Naive thymus-derived CD4-positive, alpha-beta T cell (primary cell): Measurements from ENCODE around the gene MRPL18. TPM values are rescaled to one million over a fixed set of nuclear protein-coding genes. Genes with fewer than 3 reads are reported as not detected.
"Not testable (repeated sequence)": the region's sequence is repeated elsewhere in the genome, so short reads cannot be mapped to it uniquely, and the experiment has no call there.

Experiments used
- ATAC-seq: fragments of 150-1000 bp; cut with Tn5 transposase; 2 replicates; pipeline ENCODE4 v1.10.0; 2021; ENCODE audit warnings: mild to moderate bottlenecking, moderate library complexity
- CTCF ChIA-PET: fragments of 350-600 bp; sonication (Branson Sonifier 250); formaldehyde crosslinking; loops from one replicate; lab custom pipeline; 2021; ENCODE audit warnings: antibody characterized with exemption; lab: Charles Lee
- POLR2A ChIA-PET: fragments of 350-600 bp; sonication (Branson Sonifier 250); formaldehyde crosslinking; loops from one replicate; lab custom pipeline; 2021; ENCODE audit warnings: antibody characterized with exemption, inconsistent platforms; lab: Charles Lee
- DNase-seq, 9 donors: peaks; one replicate each; pipeline versions ENCODE4 v3.0.0 to v3.0.0-alpha.2; 2020 to 2022; ENCODE audit warnings: mixed read lengths in 1 of 9
- H3K27ac ChIP-seq: one replicate; pipeline ENCODE4 v1.7.0; 2013; ENCODE audit warnings: mild to moderate bottlenecking, low read depth, low read length, moderate library complexity
- H3K27me3 ChIP-seq, 2 donors: one replicate each; pipeline ENCODE4 v1.7.0; 2013; ENCODE audit warnings: low read length in 2 of 2, mild to moderate bottlenecking in 2 of 2, moderate library complexity in 2 of 2; ENCODE audit not compliant: control insufficient read depth in 2 of 2, insufficient read depth in 2 of 2
- H3K36me3 ChIP-seq, 3 experiments: 1 replicate in 2 of 3; 2 replicates in 1 of 3; pipeline ENCODE4 v1.7.0; 2013; ENCODE audit warnings: low read length in 3 of 3, mild to moderate bottlenecking in 3 of 3, moderate library complexity in 1 of 3; ENCODE audit not compliant: insufficient read depth in 3 of 3, control insufficient read depth in 2 of 3
- H3K4me1 ChIP-seq, 2 donors: one replicate each; pipeline ENCODE4 v1.7.0; 2013; ENCODE audit warnings: low read length in 2 of 2, mild to moderate bottlenecking in 2 of 2, moderate library complexity in 1 of 2; ENCODE audit not compliant: control insufficient read depth in 2 of 2, insufficient read depth in 2 of 2
- H3K4me3 ChIP-seq: 2 replicates; pipeline ENCODE4 v1.7.0; 2013; ENCODE audit warnings: mild to moderate bottlenecking, low read length
- H3K9me3 ChIP-seq, 3 experiments: 1 replicate in 2 of 3; 2 replicates in 1 of 3; pipeline ENCODE4 v1.7.0; 2013; ENCODE audit warnings: low read length in 3 of 3; ENCODE audit not compliant: control insufficient read depth in 2 of 3
- H3K27ac Mint-ChIP-seq, 9 donors: one replicate each; pipeline ENCODE4 v1.8.0; 2020 to 2022; ENCODE audit warnings: mixed read lengths in 9 of 9, mild to moderate bottlenecking in 8 of 9, moderate library complexity in 5 of 9, inconsistent platforms in 2 of 9
- H3K27me3 Mint-ChIP-seq, 5 donors: one replicate each; pipeline ENCODE4 v1.8.0; 2021 to 2022; ENCODE audit warnings: mixed read lengths in 5 of 5, mild to moderate bottlenecking in 1 of 5
- H3K36me3 Mint-ChIP-seq, 5 donors: one replicate each; pipeline ENCODE4 v1.8.0; 2020 to 2022; ENCODE audit warnings: mixed read lengths in 5 of 5, mild to moderate bottlenecking in 3 of 5, inconsistent platforms in 1 of 5
- H3K4me1 Mint-ChIP-seq, 7 donors: one replicate each; pipeline ENCODE4 v1.8.0; 2020 to 2022; ENCODE audit warnings: mixed read lengths in 7 of 7, mild to moderate bottlenecking in 3 of 7, inconsistent platforms in 1 of 7
- H3K4me3 Mint-ChIP-seq, 10 donors: one replicate each; pipeline ENCODE4 v1.8.0; 2020 to 2022; ENCODE audit warnings: mild to moderate bottlenecking in 10 of 10, mixed read lengths in 10 of 10, moderate library complexity in 6 of 10, inconsistent platforms in 2 of 10
- H3K9me3 Mint-ChIP-seq, 11 donors: one replicate each; pipeline ENCODE4 v1.8.0; 2020 to 2022; ENCODE audit warnings: mixed read lengths in 11 of 11, mild to moderate bottlenecking in 4 of 11, inconsistent platforms in 1 of 11, moderate library complexity in 1 of 11
- intact Hi-C, 2 donors: fragments of 100-400 bp; cut with micrococcal nuclease; formaldehyde crosslinking; loops; one replicate each; pipeline ENCODE4 v1.15.1; 2023
- polyA plus RNA-seq, 2 donors: library from polyadenylated mRNA; unstranded; fragments of 300-500 nt; fragmentation: Illumina TruSeq; gene quantifications; one replicate each; pipeline ENCODE4 v1.2.3, GENCODE V29; 2021
- total RNA-seq, 6 experiments: library from RNA in 5 of 6; stranded (reverse) in 5 of 6; gene quantifications; 1 replicate in 5 of 6; 2 replicates in 1 of 6; pipeline ENCODE4 v1.2.3 and lab custom pipeline; 2021 to 2026

The MRPL18 gene
- total RNA-seq (10 to 100 TPM; 18.8 to 67.9 (median 39.4) TPM), polyA plus RNA-seq (100 to 1,000 TPM in 1 of 2 donors, 10 to 100 TPM in 1; 90.3 to 122 TPM), total RNA-seq (lab: John Stamatoyannopoulos, UW) (36.1 reads per million, percentile 64 among the genes with 10 or more reads in this experiment)

- H3K36me3 Mint-ChIP-seq = peaks cover 4 to 37% (median 25%) of the 10 kb centered on the region in 5 donors
- CTCF ChIA-PET = interaction anchor here (0.7 to 2.1 kb wide), 10 partner anchors 8 to 665 kb away, joined by 3 to 10 read pairs (median 3); partner anchors contain the start of gene ACAT2
Measured at GRCh38 chr6:159790149-159790955, at the start of gene MRPL18. Gene MRPL18 (plus strand): TSS chr6:159790467. CDS start chr6:159790588, 121 bp downstream.

DNA sequence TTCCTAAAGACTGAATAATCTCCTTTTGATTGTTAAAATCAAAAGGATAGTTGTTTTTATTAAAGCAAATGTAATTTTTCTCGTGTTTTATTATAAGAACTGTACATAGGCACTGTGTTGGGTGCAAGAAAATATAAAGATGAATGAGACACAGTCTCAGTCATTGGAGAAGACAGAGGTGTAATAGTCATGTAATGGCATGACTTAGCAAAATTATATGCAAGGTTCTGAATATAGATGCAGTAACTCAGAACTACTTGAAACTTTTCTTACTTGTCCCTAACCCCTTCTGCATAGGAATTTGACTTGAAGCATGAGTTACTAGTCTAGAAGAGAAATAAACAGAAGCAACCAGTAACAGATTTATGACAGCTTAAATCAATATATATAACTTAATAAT, 48.1 kb upstream of the MRPL18 start:
- no peak overlapping the region for H3K4me3 Mint-ChIP-seq
- no peak for ATAC-seq
- ChIA-PET POLR2A (interaction anchor here (0.5 to 1.6 kb wide), 3 partner anchors 15 to 635 kb away, joined by 3 read pairs; partner anchors contain the start of gene WTAP), CTCF (interaction anchor here (1.0 kb wide), 1 partner anchor 13 kb away, joined by 3 read pairs; no protein-coding TSS in a partner anchor)
- H3K27me3 Mint-ChIP-seq = no peaks in the 10 kb centered on the region
- intact Hi-C loops = no loop called here
- no peaks in the 10 kb centered on the region for H3K9me3 Mint-ChIP-seq
- no peak for DNase-seq
- H3K9me3 ChIP-seq = no peaks in the 10 kb centered on the region
- peaks cover 28 to 88% (median 53%) of the 10 kb centered on the region in 3 experiments for H3K36me3 ChIP-seq
- peaks cover 10 to 49% (median 35%) of the 10 kb centered on the region in 5 donors for H3K36me3 Mint-ChIP-seq
- no peak overlapping the region for H3K4me3 ChIP-seq
- H3K4me1 ChIP-seq = peaks cover 5 to 7% of the 10 kb centered on the region in 2 donors
- H3K27ac Mint-ChIP-seq = peak overlapping the region in 2 of 9 donors; percentile 35 to 59
- no peak overlapping the region for H3K27ac ChIP-seq
- no peaks in the 10 kb centered on the region for H3K27me3 ChIP-seq
- peaks cover 6 to 52% (median 43%) of the 10 kb centered on the region in 7 donors for H3K4me1 Mint-ChIP-seq

More at GRCh38 chr6:159790149-159790955, at the start of gene MRPL18:
- peaks cover 41 to 79% (median 66%) of the 10 kb centered on the region in 7 donors for H3K4me1 Mint-ChIP-seq
- H3K27ac Mint-ChIP-seq = peak within 1 kb of the TSS; percentile 95 to 99 (median 98)
- H3K4me1 ChIP-seq = peaks cover 15 to 27% of the 10 kb centered on the region in 2 donors
- peak; percentile 84 for ATAC-seq
- H3K27me3 Mint-ChIP-seq = peaks cover 0 to 3% (median 0%) of the 10 kb centered on the region in 5 donors
- no peaks in the 10 kb centered on the region for H3K9me3 ChIP-seq
- no peaks in the 10 kb centered on the region for H3K9me3 Mint-ChIP-seq
- H3K4me3 ChIP-seq = peak within 1 kb of the TSS; percentile 98
- intact Hi-C loops = loop anchor here (1.0 to 5.0 kb wide), 7 partner anchors 30 to 313 kb away; partner anchors contain the start of genes IGF2R (in 1 of the 2) and SOD2 (in 1 of the 2)
- peak; percentile 67 to 89 (median 85) for DNase-seq
- POLR2A ChIA-PET = interaction anchor here (0.8 to 6.1 kb wide), 27 partner anchors 9 to 226 kb away, joined by 3 to 101 read pairs (median 4); partner anchors contain the start of genes ACAT2, IGF2R, SOD2 and WTAP
- H3K27me3 ChIP-seq = no peaks in the 10 kb centered on the region
- H3K27ac ChIP-seq = peak within 1 kb of the TSS; percentile 94
- H3K4me3 Mint-ChIP-seq = peak within 1 kb of the TSS; percentile 94 to 100 (median 99)
- H3K36me3 ChIP-seq = peaks cover 0 to 23% (median 13%) of the 10 kb centered on the region in 3 experiments

DNA sequence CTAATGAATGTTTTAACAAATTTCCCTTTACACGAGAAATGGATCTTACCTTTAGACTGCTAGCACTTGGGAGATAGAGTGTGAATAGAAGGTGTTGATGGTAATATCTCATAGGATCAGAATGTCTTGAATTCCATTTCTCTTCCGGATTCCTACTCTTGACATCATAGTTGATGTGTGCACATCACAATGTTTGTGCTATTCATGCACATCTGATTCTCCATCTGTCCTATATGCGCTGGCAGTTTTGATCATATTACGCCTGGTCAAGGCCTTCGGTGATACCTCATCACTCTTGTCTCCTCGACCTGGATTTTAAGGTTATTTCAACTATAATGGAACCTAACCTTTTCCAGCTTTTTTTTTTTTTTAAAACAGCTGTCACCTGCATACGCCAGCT, 45.2 kb upstream of the MRPL18 start:
- ATAC-seq (no peak), DNase-seq (no peak)
- H3K4me1 Mint-ChIP-seq = peaks cover 2 to 40% (median 30%) of the 10 kb centered on the region in 7 donors
- intact Hi-C loops = loop anchor here (1.0 to 2.0 kb wide), 2 partner anchors 8 to 16 kb away; no protein-coding TSS in a partner anchor
- POLR2A ChIA-PET = interaction anchor here (1.0 to 2.1 kb wide), 2 partner anchors 16 to 46 kb away, joined by 4 read pairs; partner anchors contain the start of gene ACAT2
- H3K9me3 ChIP-seq = no peaks in the 10 kb centered on the region
- H3K27ac ChIP-seq = peak overlapping the region; percentile 16
- no peak overlapping the region for H3K4me3 ChIP-seq
- peak overlapping the region; percentile 4 to 83 (median 70) for H3K27ac Mint-ChIP-seq
- CTCF ChIA-PET = no interaction called here
- H3K36me3 ChIP-seq = peaks cover 35 to 89% (median 75%) of the 10 kb centered on the region in 3 experiments
- H3K9me3 Mint-ChIP-seq = no peaks in the 10 kb centered on the region
- H3K4me1 ChIP-seq = no peaks in the 10 kb centered on the region
- H3K27me3 Mint-ChIP-seq = no peaks in the 10 kb centered on the region
- no peaks in the 10 kb centered on the region for H3K27me3 ChIP-seq
- no peak overlapping the region for H3K4me3 Mint-ChIP-seq
- H3K36me3 Mint-ChIP-seq = peaks cover 10 to 61% (median 39%) of the 10 kb centered on the region in 5 donors

- Mint-ChIP-seq H3K9me3 (no peaks in the 10 kb centered on the region), H3K36me3 (peaks cover 4 to 58% (median 28%) of the 10 kb centered on the region in 5 donors), H3K27ac (peak overlapping the region in 2 of 9 donors; percentile 32 to 61), H3K27me3 (no peaks in the 10 kb centered on the region), H3K4me3 (no peak overlapping the region), H3K4me1 (peaks cover 2 to 29% (median 18%) of the 10 kb centered on the region in 7 donors)
- no peak overlapping the region for H3K27ac ChIP-seq
- H3K9me3 ChIP-seq = no peaks in the 10 kb centered on the region
- no peaks in the 10 kb centered on the region for H3K27me3 ChIP-seq
- ATAC-seq (no peak), DNase-seq (no peak)
- intact Hi-C loops = no loop called here
- CTCF ChIA-PET = no interaction called here
- H3K4me3 ChIP-seq = no peak overlapping the region
- no peaks in the 10 kb centered on the region for H3K4me1 ChIP-seq
- H3K36me3 ChIP-seq = peaks cover 35 to 81% (median 74%) of the 10 kb centered on the region in 3 experiments
- POLR2A ChIA-PET = interaction anchor here (0.6 to 2.1 kb wide), 5 partner anchors 9 to 90 kb away, joined by 3 to 4 read pairs (median 4); partner anchors contain the start of gene SOD2
Measured at GRCh38 chr6:159746759-159747158, 43.5 kb upstream of the MRPL18 start.

DNA sequence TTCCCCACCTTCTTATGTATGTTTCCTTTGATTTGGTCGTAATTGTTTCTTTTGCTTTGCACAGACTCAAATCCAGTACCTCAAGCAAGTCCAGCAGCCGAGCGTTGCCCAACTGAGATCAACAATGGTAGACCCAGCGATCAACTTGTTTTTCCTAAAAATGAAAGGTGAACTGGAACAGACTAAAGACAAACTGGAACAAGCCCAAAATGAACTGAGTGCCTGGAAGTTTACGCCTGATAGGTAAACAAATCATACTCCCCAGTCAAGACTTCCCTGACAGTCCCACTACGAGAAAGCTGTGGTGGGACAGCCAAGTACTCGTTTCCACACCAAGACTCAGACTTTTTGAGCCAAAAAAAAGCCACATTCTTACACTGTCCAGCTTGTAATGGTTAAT, 42.1 kb upstream of the MRPL18 start:
- H3K9me3 Mint-ChIP-seq, CTCF ChIA-PET: not testable (repeated sequence)
- H3K27ac Mint-ChIP-seq = peak overlapping the region in 3 of 9 donors; percentile 13 to 56 (median 25)

GRCh38 chr6:159751448-159751847, 38.8 kb upstream of the MRPL18 start:
- POLR2A ChIA-PET = interaction anchor here (0.8 to 1.6 kb wide), 3 partner anchors 10 to 25 kb away, joined by 3 to 6 read pairs (median 3); partner anchors contain the start of genes ACAT2 and WTAP
- intact Hi-C loops = no loop called here
- Histone ChIP-seq H3K27me3 (no peaks in the 10 kb centered on the region), H3K4me1 (no peaks in the 10 kb centered on the region), H3K9me3 (no peaks in the 10 kb centered on the region), H3K36me3 (peaks cover 15 to 66% (median 62%) of the 10 kb centered on the region in 3 experiments), H3K4me3 (no peak overlapping the region), H3K27ac (peak overlapping the region; percentile 34)
- CTCF ChIA-PET = no interaction called here
- no peak for ATAC-seq
- Mint-ChIP-seq H3K27me3 (no peaks in the 10 kb centered on the region), H3K27ac (peak overlapping the region in 3 of 9 donors; percentile 28 to 32 (median 28)), H3K36me3 (peaks cover 0 to 50% (median 32%) of the 10 kb centered on the region in 5 donors), H3K9me3 (no peaks in the 10 kb centered on the region), H3K4me1 (peaks cover 0 to 14% (median 5%) of the 10 kb centered on the region in 7 donors), H3K4me3 (no peak overlapping the region)
- no peak for DNase-seq

More for the DNA sequence above, 42.1 kb upstream of the MRPL18 start:
- H3K4me3 ChIP-seq, ATAC-seq, intact Hi-C loops, H3K4me1 ChIP-seq, H3K27me3 ChIP-seq, H3K4me3 Mint-ChIP-seq, DNase-seq, H3K9me3 ChIP-seq, H3K27me3 Mint-ChIP-seq, H3K27ac ChIP-seq: not testable (repeated sequence)
- peaks cover 37 to 78% (median 74%) of the 10 kb centered on the region in 3 experiments for H3K36me3 ChIP-seq
- Mint-ChIP-seq H3K4me1 (peaks cover 2 to 26% (median 17%) of the 10 kb centered on the region in 7 donors), H3K36me3 (peaks cover 4 to 55% (median 30%) of the 10 kb centered on the region in 5 donors)
- POLR2A ChIA-PET = interaction anchor here (1.0 kb wide), 1 partner anchor 12 kb away, joined by 3 read pairs; no protein-coding TSS in a partner anchor
